Jurkat, Clone E6-1 (cell line): ENCODE results near the gene FDPS.
A peak's percentile ranks its signal among the peaks of the same experiment; 100 is the strongest.

Source experiments
- DNase-seq: peaks from one replicate; pipeline ENCODE4 v3.0.0-alpha.2; 2011; ENCODE audit warnings: low read depth, low spot score
- H3K4me3 ChIP-seq: 2 replicates; pipeline ENCODE4 v1.5.1; 2011; ENCODE audit warnings: mild to moderate bottlenecking, low read length, control low read depth, moderate library complexity

Gene FDPS

GRCh38 chr1:155309423-155310021 lies 856 bp downstream of the FDPS start:
- DNase-seq: no peak
- peak overlapping the region; percentile 83 for H3K4me3 ChIP-seq

GRCh38 chr1:155313261-155313660 lies 4.6 kb downstream of the FDPS start:
- DNase-seq: no peak
- no peak overlapping the region for H3K4me3 ChIP-seq

- no peak for DNase-seq
- no peak overlapping the region for H3K4me3 ChIP-seq
These were observed 8.3 kb downstream of the FDPS start for GRCh38 chr1:155316922-155317321.

GRCh38 chr1:155318082-155318481 lies 9.4 kb downstream of the FDPS start:
- H3K4me3 ChIP-seq: no peak overlapping the region
- no peak for DNase-seq

- no peak for DNase-seq
- no peak overlapping the region for H3K4me3 ChIP-seq
These were observed 10.9 kb downstream of the FDPS start for GRCh38 chr1:155319536-155319935.

- no peak overlapping the region for H3K4me3 ChIP-seq
- no peak for DNase-seq
These were observed 11.6 kb downstream of the FDPS start for GRCh38 chr1:155320252-155320651.

- no peak for DNase-seq
- H3K4me3 ChIP-seq: no peak within 1 kb of the TSS
These were observed 12.3 kb downstream of the FDPS start, which contains the start of gene RUSC1 for GRCh38 chr1:155320661-155321617. Gene RUSC1 (plus strand): TSS chr1:155320894. CDS start chr1:155321774, 880 bp downstream.

- no peak overlapping the region for H3K4me3 ChIP-seq
- no peak for DNase-seq
These were observed 13.2 kb downstream of the FDPS start for GRCh38 chr1:155321639-155322503.

GRCh38 chr1:155322571-155322952 lies 13.9 kb downstream of the FDPS start:
- no peak for DNase-seq

GRCh38 chr1:155322953-155323728 lies 14.5 kb downstream of the FDPS start:
- peak overlapping the region; percentile 86 for H3K4me3 ChIP-seq
- peak; percentile 49 for DNase-seq

More at GRCh38 chr1:155322571-155322952, 13.9 kb downstream of the FDPS start:
- H3K4me3 ChIP-seq: peak overlapping the region; percentile 86

GRCh38 chr1:155323729-155324036 lies 15.0 kb downstream of the FDPS start:
- DNase-seq: peak; percentile 67
- peak overlapping the region; percentile 86 for H3K4me3 ChIP-seq

GRCh38 chr1:155324037-155324716 lies 15.5 kb downstream of the FDPS start:
- DNase-seq: peak; percentile 86
- peak overlapping the region; percentile 86 for H3K4me3 ChIP-seq

- DNase-seq: no peak
- peak overlapping the region; percentile 86 for H3K4me3 ChIP-seq
These were observed 16.3 kb downstream of the FDPS start for GRCh38 chr1:155324717-155325602.

GRCh38 chr1:155325603-155325893 lies 16.9 kb downstream of the FDPS start:
- H3K4me3 ChIP-seq: no peak overlapping the region
- DNase-seq: no peak

- no peak for DNase-seq
- no peak overlapping the region for H3K4me3 ChIP-seq
These were observed 17.4 kb downstream of the FDPS start for GRCh38 chr1:155326020-155326526.

- no peak for DNase-seq
- H3K4me3 ChIP-seq: no peak overlapping the region
These were observed 18.0 kb downstream of the FDPS start for GRCh38 chr1:155326631-155327037.

GRCh38 chr1:155327981-155328380 lies 19.3 kb downstream of the FDPS start:
- DNase-seq: no peak

More at GRCh38 chr1:155327981-155328380, 19.3 kb downstream of the FDPS start:
- H3K4me3 ChIP-seq: no peak overlapping the region
